GM19324 (cell line): ENCODE data around the gene ZNF775.
"Not testable (repeated sequence)": the region's sequence is repeated elsewhere in the genome, so short reads cannot be mapped to it uniquely, and the experiment has no call there.

Source experiments
- ATAC-seq: cut with Tn5 transposase; IDR thresholded peaks from one replicate; pipeline ENCODE4 v1.9.1; 2021; ENCODE audit warnings: mild to moderate bottlenecking, moderate library complexity; ENCODE audit not compliant: unreplicated experiment, low FRiP score

ZNF775 gene

GRCh38 chr7:150380463-150380862, 1.3 kb downstream of the ZNF775 start:
- ATAC-seq: no peak

DNA sequence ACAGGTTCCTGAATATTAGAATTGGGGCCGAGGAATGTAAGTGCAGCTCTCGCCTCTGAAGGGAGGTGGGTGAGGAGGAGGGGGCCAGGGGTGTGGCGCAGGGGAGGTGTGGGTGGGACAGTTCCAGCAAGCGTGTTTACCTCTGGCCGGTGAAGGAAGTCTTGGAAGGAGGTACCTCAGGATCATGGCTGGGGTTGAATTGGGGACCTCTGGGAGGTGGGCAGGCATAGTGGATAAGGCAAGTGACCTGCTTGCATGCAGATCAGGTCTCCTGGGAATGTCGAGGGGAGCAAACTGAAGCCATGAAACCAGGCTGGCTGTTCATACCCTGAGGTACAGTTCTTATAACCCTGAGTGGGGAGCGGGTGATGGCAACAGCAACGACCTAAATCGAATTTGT, 2.0 kb downstream of the ZNF775 start:
- no peak for ATAC-seq

- no peak for ATAC-seq
These were observed 2.6 kb downstream of the ZNF775 start for GRCh38 chr7:150381785-150382122.

GRCh38 chr7:150382123-150382843, 3.2 kb downstream of the ZNF775 start:
- no peak for ATAC-seq

DNA sequence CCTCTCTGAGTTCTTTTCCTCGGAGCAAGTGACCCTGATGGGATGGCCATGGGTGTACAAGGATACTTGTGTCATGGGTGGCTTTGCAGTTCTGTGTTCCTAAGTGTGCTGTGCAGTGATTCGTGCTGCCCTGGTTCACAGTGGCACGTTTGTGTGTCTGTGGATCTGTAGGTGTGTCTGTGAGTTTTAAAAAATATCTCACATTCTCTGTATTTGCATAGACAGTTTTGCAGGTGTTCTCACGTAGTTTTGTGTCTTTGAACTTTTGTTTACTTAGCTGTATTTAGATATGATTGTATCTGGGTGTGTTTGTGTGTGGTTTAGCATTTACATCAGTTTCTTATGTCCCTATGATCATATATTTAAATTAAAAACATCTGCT, 3.7 kb downstream of the ZNF775 start:
- ATAC-seq: no peak

DNA sequence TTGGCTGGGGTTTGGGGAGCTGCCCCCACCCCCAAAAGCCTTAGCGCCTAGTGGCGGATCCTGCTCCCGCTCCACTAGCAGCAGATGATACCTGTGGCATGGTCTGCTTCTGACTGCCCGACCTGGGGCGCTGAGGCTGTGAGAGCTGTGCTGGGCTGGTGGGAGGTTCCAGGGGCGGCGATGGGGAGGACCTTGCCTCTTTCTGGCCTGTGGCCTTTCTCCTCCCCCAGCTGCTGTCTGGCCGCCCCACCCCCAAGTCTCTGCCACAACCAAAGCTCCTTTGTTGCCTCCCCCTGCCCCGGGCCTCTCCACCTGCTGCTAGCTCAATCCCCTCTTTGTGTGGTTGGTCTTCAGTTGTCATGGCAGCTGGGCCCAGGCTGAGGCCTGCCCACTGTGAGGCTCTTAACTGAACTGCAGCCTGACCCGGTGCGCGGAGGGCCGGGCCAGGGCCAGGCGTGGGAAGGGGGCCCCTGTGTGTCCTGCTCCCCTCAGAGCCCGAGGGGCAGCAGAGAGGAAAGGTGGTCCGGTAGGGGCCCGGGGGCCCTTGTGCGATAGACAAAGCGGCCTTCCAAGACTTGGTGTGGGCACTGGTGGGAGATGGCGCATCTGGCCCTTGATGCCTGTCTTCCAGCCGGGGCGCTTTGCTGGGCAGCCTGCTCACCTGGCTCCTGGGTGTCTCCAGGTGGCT, 4.7 kb downstream of the ZNF775 start:
- no peak for ATAC-seq

DNA sequence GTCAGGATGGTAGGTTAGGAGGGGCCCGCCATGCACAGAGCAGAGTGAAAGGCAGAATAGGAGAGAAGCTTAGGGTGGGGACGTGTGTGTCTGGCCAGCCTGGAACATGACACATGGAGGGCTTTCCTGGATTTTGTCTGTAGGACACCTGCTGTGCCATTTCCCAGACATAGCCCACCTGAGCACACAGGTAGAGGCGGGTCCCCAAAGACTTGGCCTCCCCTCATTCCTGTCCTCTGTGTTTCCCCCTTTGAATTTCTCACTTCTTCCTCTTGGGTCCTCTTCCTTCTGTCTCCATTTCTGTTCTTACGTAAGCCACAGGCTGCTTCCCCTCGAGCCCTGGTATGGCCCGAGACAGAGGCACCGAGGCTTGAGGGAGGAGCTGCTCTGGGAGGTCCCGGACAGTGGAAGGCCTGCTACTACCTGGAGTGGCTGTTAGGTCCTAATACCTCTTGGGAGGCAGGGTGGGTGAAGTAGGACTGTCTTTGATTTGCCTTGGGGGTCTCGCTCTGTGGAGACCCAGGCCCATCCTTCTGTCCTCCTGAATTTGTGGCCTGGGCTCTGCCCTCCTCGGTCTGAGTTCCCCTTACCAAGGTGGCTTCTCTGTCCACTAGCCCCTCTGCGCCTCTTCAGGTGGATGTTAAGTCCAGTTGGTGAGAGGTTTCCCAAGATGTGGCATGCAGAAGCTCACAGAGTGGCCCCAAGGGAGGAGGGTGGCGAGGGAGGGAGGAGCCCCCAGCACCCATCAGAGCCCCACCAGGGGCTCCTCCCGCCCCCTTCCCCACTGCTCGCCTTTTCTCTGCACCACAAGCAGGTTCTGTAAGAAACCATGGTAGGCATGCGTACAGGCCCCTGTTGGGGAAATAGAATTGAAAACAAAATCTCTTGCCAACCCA, 5.5 kb downstream of the ZNF775 start:
- ATAC-seq: no peak

DNA sequence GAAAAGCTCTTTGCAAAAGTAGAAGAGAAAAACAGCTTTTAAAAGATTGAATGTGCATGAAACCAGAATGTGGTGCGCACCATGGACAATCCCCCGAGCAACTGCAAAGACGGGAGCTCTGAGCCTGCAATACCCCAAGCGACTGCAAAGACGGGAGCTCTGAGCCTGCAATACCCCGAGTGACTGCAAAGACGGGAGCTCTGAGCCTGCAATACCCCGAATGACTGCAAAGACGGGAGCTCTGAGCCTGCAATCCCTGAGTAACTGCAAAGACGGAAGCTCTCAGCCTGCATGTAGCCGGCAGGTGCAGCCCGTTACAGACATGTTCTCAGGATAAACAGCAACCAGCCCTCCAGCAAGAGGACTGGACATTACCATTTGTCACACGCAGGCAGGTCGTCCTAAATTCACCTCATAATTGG, 6.2 kb downstream of the ZNF775 start:
- ATAC-seq: no peak

GRCh38 chr7:150385884-150386283, 6.8 kb downstream of the ZNF775 start:
- ATAC-seq: not testable (repeated sequence)

GRCh38 chr7:150388306-150388705, 9.2 kb downstream of the ZNF775 start:
- no peak for ATAC-seq

GRCh38 chr7:150388709-150389531, 9.8 kb downstream of the ZNF775 start:
- no peak for ATAC-seq

- no peak for ATAC-seq
These were observed 10.3 kb downstream of the ZNF775 start for GRCh38 chr7:150389532-150389816.

DNA sequence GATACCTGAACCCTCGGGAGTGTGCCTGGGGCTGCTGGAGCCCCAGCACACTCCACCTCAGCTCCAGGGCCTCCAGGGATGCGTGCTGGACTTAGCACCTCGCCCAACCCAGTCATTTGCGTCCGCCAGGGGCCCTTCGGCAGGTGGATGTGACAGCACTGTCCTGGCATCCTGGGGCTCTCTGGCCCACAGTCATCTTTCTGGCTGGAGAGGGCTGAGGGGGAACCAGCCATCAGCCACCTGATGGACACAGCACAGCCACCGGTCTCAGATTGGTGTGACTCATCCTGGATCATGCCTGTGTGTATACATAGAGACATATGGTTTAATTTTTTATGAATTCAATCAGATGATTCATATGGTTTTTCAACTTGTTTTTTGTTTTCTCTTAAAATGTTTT, 11.1 kb downstream of the ZNF775 start:
- ATAC-seq: no peak

DNA sequence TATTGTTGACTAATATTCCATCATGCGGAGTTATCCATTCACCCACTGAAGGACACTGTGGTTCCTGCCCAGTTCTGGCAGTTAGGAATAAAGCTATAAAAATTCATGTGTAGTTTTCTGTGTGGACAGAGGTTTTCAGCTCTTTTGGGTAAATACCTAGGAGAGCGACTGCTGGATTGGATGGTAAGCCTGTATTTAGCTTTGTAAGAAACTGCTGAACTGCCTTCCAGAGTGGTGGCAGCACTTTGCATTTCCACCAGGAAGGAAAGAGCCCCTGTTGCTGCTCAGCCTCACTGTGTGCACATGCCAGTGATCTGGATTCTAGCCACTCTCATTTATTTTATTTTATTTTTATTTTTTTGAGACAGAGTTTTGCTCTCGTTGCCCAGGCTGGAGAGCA, 14.2 kb downstream of the ZNF775 start:
- ATAC-seq: no peak

DNA sequence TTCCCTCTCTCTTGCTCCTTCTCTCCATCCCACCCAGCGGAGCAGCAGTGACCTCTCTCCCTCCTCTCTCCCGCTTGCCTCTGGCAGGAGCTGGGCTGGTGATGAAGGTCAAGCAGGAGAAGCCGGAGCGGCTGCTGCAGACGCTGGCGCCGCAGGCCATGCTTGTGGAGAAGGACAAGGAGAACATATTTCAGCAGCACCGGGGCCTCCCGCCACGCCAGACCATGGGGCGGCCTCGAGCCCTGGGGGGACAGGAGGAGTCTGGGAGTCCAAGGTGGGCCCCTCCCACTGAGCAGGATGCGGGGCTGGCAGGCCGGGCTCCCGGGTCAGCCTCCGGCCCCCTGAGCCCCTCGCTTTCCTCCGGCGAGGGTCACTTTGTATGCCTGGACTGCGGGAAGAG, 17.3 kb downstream of the ZNF775 start:
- no peak for ATAC-seq

DNA sequence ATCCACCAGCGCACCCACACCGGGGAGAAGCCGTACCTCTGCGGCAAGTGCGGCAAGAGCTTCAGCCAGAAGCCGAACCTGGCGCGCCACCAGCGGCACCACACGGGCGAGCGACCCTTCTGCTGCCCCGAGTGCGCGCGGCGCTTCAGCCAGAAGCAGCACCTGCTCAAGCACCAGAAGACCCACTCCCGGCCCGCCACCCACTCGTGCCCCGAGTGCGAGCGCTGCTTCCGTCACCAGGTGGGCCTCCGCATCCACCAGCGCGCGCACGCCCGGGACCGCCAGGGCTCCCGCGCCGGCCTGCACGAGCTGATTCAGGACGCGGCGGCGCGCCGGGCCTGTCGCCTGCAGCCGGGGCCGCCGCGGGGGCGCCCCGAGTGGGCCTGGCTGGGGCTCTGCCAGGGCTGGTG, 17.7 kb downstream of the ZNF775 start:
- ATAC-seq: no peak

- ATAC-seq: no peak
These were observed 18.4 kb downstream of the ZNF775 start for GRCh38 chr7:150397346-150398107.

DNA sequence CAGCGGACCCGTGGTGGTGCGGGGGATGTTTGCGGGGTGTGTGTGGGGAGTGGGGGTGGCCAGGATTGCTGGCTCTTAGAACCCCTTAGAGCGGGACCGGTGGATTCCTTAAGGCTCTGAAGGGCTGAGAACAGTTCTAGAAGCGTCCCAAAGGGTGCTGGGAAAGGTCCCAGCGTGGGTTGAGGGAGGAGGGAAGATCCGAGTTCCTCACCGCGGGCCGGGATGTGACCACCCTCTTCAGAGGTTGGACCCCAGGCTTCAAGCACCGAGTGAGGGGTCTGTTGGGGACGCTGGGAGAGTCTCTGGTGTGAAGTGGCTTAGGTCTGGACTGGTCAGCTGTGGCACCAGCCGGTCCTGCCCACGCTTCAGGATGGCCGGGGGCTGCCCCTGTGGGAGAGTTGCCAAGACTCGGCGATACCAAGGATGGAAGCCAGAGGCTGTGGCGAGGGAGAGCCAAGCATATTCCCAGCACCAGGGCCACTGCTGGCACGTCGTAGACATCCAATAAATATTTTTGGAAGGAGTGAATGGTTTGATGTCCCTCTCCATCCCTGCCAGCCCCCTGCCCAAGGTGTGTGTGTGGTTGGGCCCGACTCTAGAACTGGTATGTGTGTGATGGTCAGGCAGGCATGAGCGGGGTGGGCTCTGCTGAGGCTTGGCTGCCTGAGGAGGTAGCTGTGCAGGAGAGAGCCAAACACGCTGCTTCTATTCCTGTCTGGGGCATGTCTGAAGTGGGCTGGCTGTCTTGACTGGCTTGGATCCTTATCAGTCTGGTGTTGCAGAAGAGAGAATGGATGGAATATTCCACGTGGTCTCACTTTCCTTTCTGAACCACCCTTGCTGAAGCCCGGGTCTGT, 19.2 kb downstream of the ZNF775 start:
- ATAC-seq: no peak

- no peak for ATAC-seq
These were observed 19.8 kb downstream of the ZNF775 start for GRCh38 chr7:150398965-150399320.
